Measurements from ENCODE around the gene AFG1L.

DNA sequence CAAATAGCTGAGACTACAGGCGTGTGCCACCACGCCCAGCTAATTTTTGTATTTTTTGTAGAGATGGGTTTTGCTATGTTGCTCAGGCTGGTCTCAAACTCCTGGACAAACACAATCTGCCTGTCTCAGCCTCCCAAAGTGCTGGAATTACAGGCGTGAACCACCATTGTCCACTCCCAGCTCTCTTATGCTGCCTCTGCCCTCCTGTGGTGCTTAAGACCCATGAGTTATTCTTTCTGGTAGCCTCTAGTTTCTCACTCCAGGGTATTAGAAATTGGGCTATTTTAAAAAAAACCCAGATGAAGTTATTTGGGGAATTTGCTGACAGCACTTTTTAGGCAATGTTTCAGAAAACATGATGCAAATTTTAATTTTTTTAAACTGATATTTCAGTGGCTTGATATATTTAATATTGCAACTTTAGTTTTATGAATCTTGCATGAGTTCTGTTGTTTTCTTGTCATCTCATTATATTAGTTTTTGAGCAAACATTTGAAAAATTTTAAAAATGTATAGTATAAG lies 151.8 kb downstream of the AFG1L start:
- TF ChIP-seq, protein P1, sequence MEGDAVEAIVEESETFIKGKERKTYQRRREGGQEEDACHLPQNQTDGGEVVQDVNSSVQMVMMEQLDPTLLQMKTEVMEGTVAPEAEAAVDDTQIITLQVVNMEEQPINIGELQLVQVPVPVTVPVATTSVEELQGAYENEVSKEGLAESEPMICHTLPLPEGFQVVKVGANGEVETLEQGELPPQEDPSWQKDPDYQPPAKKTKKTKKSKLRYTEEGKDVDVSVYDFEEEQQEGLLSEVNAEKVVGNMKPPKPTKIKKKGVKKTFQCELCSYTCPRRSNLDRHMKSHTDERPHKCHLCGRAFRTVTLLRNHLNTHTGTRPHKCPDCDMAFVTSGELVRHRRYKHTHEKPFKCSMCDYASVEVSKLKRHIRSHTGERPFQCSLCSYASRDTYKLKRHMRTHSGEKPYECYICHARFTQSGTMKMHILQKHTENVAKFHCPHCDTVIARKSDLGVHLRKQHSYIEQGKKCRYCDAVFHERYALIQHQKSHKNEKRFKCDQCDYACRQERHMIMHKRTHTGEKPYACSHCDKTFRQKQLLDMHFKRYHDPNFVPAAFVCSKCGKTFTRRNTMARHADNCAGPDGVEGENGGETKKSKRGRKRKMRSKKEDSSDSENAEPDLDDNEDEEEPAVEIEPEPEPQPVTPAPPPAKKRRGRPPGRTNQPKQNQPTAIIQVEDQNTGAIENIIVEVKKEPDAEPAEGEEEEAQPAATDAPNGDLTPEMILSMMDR (conservative IDR thresholded peaks at IDR 0.05), result no peak
- TF ChIP-seq ZFX (IDR thresholded peaks at IDR 0.05), result no peak

All from C4-2B (cell line).